GM12878 (cell line): ENCODE data around the gene RBBP4. TPM values are rescaled to one million over a fixed set of nuclear protein-coding genes. Genes with fewer than 3 reads are reported as not detected.

ENCODE experiments used
- ATAC-seq: fragments of 200-7000 bp; cut with Tn5 transposase; 3 replicates; pipeline ENCODE4 v1.9.1; 2020; ENCODE audit warnings: mild to moderate bottlenecking, moderate library complexity
- BruUV-seq: library from RNA; stranded (reverse); fragments of 400-500 nt; replicated peaks from 2 replicates; lab custom pipeline; 2021; lab: Mats Ljungman, UMichigan
- CTCF ChIA-PET: fragments of 300-600 bp; sonication (Branson Sonifier 250); formaldehyde crosslinking; extraction: SDS; loops from one replicate; lab custom pipeline; 2021; ENCODE audit warnings: inconsistent platforms; lab: Yijun Ruan, JAX
- POLR2A ChIA-PET: fragments of 350-600 bp; formaldehyde crosslinking; extraction: SDS; loops from one replicate; lab custom pipeline; 2021; ENCODE audit warnings: inconsistent platforms; lab: Charles Lee
- RAD21 ChIA-PET: fragments of 300-600 bp; sonication (Branson Sonifier 250); formaldehyde crosslinking; loops from one replicate; lab custom pipeline; 2023; ENCODE audit warnings: antibody characterized with exemption; ENCODE audit not compliant: unreplicated experiment; lab: Charles Lee
- SMC1A ChIA-PET: fragments of 300-600 bp; sonication (Branson Sonifier 250); formaldehyde crosslinking; loops from one replicate; lab custom pipeline; 2023; ENCODE audit not compliant: unreplicated experiment, uncharacterized antibody; lab: Charles Lee
- DNase-seq: peaks from one replicate; pipeline ENCODE4 v3.0.0-alpha.2; 2011; ENCODE audit warnings: low read depth, low spot score
- FAIRE-seq: peaks from 3 replicates; lab custom pipeline; 2011; peaks lifted over from hg19 to GRCh38; lab: Jason Lieb, UNC
- H2AFZ ChIP-seq: 2 replicates; pipeline ENCODE4 v1.6.0; 2011; ENCODE audit warnings: low read depth, low read length, control low read depth; ENCODE audit not compliant: control insufficient read depth
- H3K27ac ChIP-seq: 2 replicates; pipeline ENCODE4 v1.5.1; 2011; ENCODE audit warnings: control low read depth; ENCODE audit not compliant: control insufficient read depth, insufficient read depth
- H3K27me3 ChIP-seq, 2 experiments: replicated peaks in 1 of 2; 2 replicates each; pipeline versions ENCODE4 v1.6.0 to v1.6.1; 2011; ENCODE audit warnings: low read length in 1 of 2; ENCODE audit not compliant: control insufficient read depth in 2 of 2, insufficient read depth in 2 of 2
- H3K36me3 ChIP-seq, 2 experiments: 2 replicates each; pipeline ENCODE4 v1.5.1; 2011; ENCODE audit warnings: low read length in 1 of 2; ENCODE audit not compliant: control insufficient read depth in 2 of 2, insufficient read depth in 2 of 2
- H3K4me1 ChIP-seq: 2 replicates; pipeline ENCODE4 v1.6.1; 2011; ENCODE audit warnings: mild to moderate bottlenecking, low read length, moderate library complexity, mixed read lengths; ENCODE audit not compliant: control insufficient read depth, insufficient read depth
- H3K4me2 ChIP-seq: 2 replicates; pipeline ENCODE4 v1.6.0; 2011; ENCODE audit warnings: control low read depth; ENCODE audit not compliant: control insufficient read depth, insufficient read depth
- H3K4me3 ChIP-seq: fragments of 200-600 bp; sonication (generic); 2 replicates; pipeline ENCODE4 v1.5.1; 2016
- H3K79me2 ChIP-seq: 2 replicates; pipeline ENCODE4 v1.6.0; 2011; ENCODE audit warnings: low read length; ENCODE audit not compliant: control insufficient read depth, insufficient read depth
- H3K9ac ChIP-seq: 2 replicates; pipeline ENCODE4 v1.8.0; 2011; ENCODE audit warnings: low read length, control low read depth, mixed read lengths; ENCODE audit not compliant: control insufficient read depth, insufficient read depth
- H3K9me3 ChIP-seq: replicated peaks from 3 replicates; pipeline ENCODE4 v1.5.1; 2011; ENCODE audit warnings: mild to moderate bottlenecking, low read length; ENCODE audit not compliant: control insufficient read depth, insufficient read depth
- H4K20me1 ChIP-seq: 2 replicates; pipeline ENCODE4 v1.6.0; 2011; ENCODE audit not compliant: control insufficient read depth, insufficient read depth
- ATF7 ChIP-seq: fragments of 450-650 bp; IDR thresholded peaks from 2 replicates; pipeline ENCODE4 v1.6.1; 2016; ENCODE audit warnings: low read depth, mild to moderate bottlenecking
- BCL3 ChIP-seq: IDR thresholded peaks from 2 replicates; pipeline ENCODE4 v1.6.1; 2011; ENCODE audit warnings: borderline replicate concordance, low read depth, mild to moderate bottlenecking, moderate library complexity, low read length; ENCODE audit not compliant: insufficient read depth, poor library complexity, severe bottlenecking
- CBX5 ChIP-seq: sonication (generic); IDR thresholded peaks from 2 replicates; pipeline ENCODE4 v1.6.1; 2016; ENCODE audit warnings: low read depth, moderate library complexity, mild to moderate bottlenecking, inconsistent platforms
- CREB1 ChIP-seq: IDR thresholded peaks from 2 replicates; pipeline ENCODE4 v1.6.1; 2012; ENCODE audit warnings: low read depth, mild to moderate bottlenecking, inconsistent platforms
- ELK1 ChIP-seq: IDR thresholded peaks from 2 replicates; pipeline ENCODE4 v1.6.1; 2012; ENCODE audit warnings: low read depth, low read length, improper control_type of control experiment
- FOXK2 ChIP-seq: fragments of 450-650 bp; IDR thresholded peaks from 2 replicates; pipeline ENCODE4 v1.6.1; 2017; ENCODE audit warnings: mild to moderate bottlenecking, moderate library complexity
- MYB ChIP-seq: fragments of 150-350 bp; IDR thresholded peaks from 2 replicates; pipeline ENCODE4 v1.6.1; 2014; ENCODE audit warnings: mild to moderate bottlenecking, low read depth, low read length, borderline replicate concordance
- NBN ChIP-seq: fragments of 450-650 bp; IDR thresholded peaks from 2 replicates; pipeline ENCODE4 v1.6.1; 2016
- NFXL1 ChIP-seq: fragments of 450-650 bp; IDR thresholded peaks from 2 replicates; pipeline ENCODE4 v1.6.1; 2017; ENCODE audit warnings: antibody characterized with exemption, mild to moderate bottlenecking, borderline replicate concordance
- NFYB ChIP-seq: IDR thresholded peaks from 2 replicates; pipeline ENCODE4 v1.6.1; 2011; ENCODE audit warnings: low read depth, mild to moderate bottlenecking, low read length, improper control_type of control experiment, moderate library complexity; ENCODE audit not compliant: insufficient read depth
- PML ChIP-seq: IDR thresholded peaks from 2 replicates; pipeline ENCODE4 v1.6.1; 2012; ENCODE audit warnings: low read length, inconsistent platforms
- POLR2AphosphoS5 ChIP-seq: IDR thresholded peaks from 2 replicates; pipeline ENCODE4 v1.6.1; 2011; ENCODE audit warnings: mild to moderate bottlenecking, low read length, inconsistent platforms
- RB1 ChIP-seq: fragments of 450-650 bp; formaldehyde crosslinking; IDR thresholded peaks from 2 replicates; pipeline ENCODE4 v1.6.1; 2017; ENCODE audit warnings: mild to moderate bottlenecking, borderline replicate concordance
- RBBP5 ChIP-seq: fragments of 200-600 bp; sonication (generic); conservative IDR thresholded peaks from 2 replicates; pipeline ENCODE4 v1.6.1; 2016
- SPI1 ChIP-seq: IDR thresholded peaks from 2 replicates; pipeline ENCODE4 v1.6.1; 2011; ENCODE audit warnings: low read depth, mild to moderate bottlenecking, low read length, moderate library complexity, borderline replicate concordance; ENCODE audit not compliant: insufficient read depth
- SUZ12 ChIP-seq: fragments of 200-600 bp; sonication (generic); IDR thresholded peaks from one replicate; pipeline ENCODE4 v1.6.1; 2018; ENCODE audit warnings: antibody characterized with exemption, mild to moderate bottlenecking; ENCODE audit not compliant: unreplicated experiment
- TCF3 ChIP-seq: IDR thresholded peaks from 2 replicates; pipeline ENCODE4 v1.6.1; 2012; ENCODE audit warnings: low read depth, mild to moderate bottlenecking, low read length, borderline replicate concordance; ENCODE audit not compliant: insufficient read depth
- TCF7 ChIP-seq: IDR thresholded peaks from 2 replicates; pipeline ENCODE4 v1.6.1; 2014; ENCODE audit warnings: antibody characterized with exemption, borderline replicate concordance
- ZBED1 ChIP-seq: IDR thresholded peaks from 2 replicates; pipeline ENCODE4 v1.6.1; 2016; ENCODE audit warnings: borderline replicate concordance
- ZNF207 ChIP-seq: fragments of 450-650 bp; IDR thresholded peaks from 2 replicates; pipeline ENCODE4 v1.6.1; 2014; ENCODE audit warnings: antibody characterized with exemption, mild to moderate bottlenecking, borderline replicate concordance
- WGBS: methylation state at CpG from one replicate; pipeline ENCODE4 v1.1.6; 2016; ENCODE audit warnings: low lambda C conversion rate; ENCODE audit not compliant: insufficient replicate concordance, insufficient coverage; ENCODE audit errors: missing lambda C conversion rate; 5-methylcytosine and 5-hydroxymethylcytosine counted together
- in situ Hi-C: fragments of 300-500 bp; cut with MboI; formaldehyde crosslinking; loops from 9 replicates; pipeline ENCODE4 v1.14.3; 2018; ENCODE audit warnings: mixed read lengths
- intact Hi-C: fragments of 100-400 bp; cut with micrococcal nuclease; formaldehyde crosslinking; loops from one replicate; pipeline ENCODE4 v1.14.2; 2022; ENCODE audit not compliant: unreplicated experiment
- polyA plus RNA-seq, 11 experiments: library from polyadenylated mRNA; depleted of rRNA in 4 of 11; unstranded in 6 of 11; stranded (reverse) in 5 of 11; fragments of >200 nt; fragmentation: Nextera tagmentation in 4 of 11; fragmentation: Illumina TruSeq in 1 of 11; extraction: Ambion mirVana in 4 of 11; extraction: Trizol in 1 of 11; gene quantifications; 1 replicate in 1 of 11; 2 replicates in 10 of 11; pipeline versions ENCODE4 v1.2.1 to v1.2.3, GENCODE V29; 2011 to 2016; ENCODE audit warnings: inconsistent platforms in 2 of 11, missing spikeins in 2 of 11, low read depth in 1 of 11
- total RNA-seq, 4 experiments: library from RNA; depleted of rRNA in 3 of 4; stranded (reverse); fragments of >200 nt in 3 of 4; fragmentation: Illumina TruSeq in 1 of 4; extraction: Trizol in 1 of 4; gene quantifications; 2 replicates each; pipeline versions ENCODE4 v1.2.1 to v1.2.3, GENCODE V29; 2013 to 2021

The RBBP4 gene
- total and polyA plus RNA-seq, 10 of the 15 experiments (the other 5 are each of a cell fraction or from before 2014, with no cell fraction given): 120 to 357 (median 231) TPM

GRCh38 chr1:32613472-32613871, 37.5 kb upstream of the RBBP4 start:
- RAD21 ChIA-PET: interaction anchor here (1.5 kb wide), 1 partner anchor 32 kb away, joined by 3 read pairs; no protein-coding TSS in a partner anchor
- no peaks in the 10 kb centered on the region for H3K27me3 ChIP-seq
- SMC1A ChIA-PET: interaction anchor here (0.6 kb wide), 1 partner anchor 36 kb away, joined by 3 read pairs; no protein-coding TSS in a partner anchor
- H3K4me3 ChIP-seq: no peak overlapping the region
- no peak for DNase-seq
- no TSS peak for BruUV-seq
- 91% methylated on average over 5 of the region's 5 CpGs for WGBS
- H3K9me3 ChIP-seq: no peaks in the 10 kb centered on the region
- ATAC-seq: no peak
- POLR2A ChIA-PET: no interaction called here
- peaks cover 5% of the 10 kb centered on the region; the same call in 1 of the 2 replicates for H3K4me1 ChIP-seq
- no peaks in the 10 kb centered on the region for H3K36me3 ChIP-seq
- no peak overlapping the region for H2AFZ ChIP-seq
- H3K9ac ChIP-seq: no peak overlapping the region
- in situ Hi-C loops: no loop called here
- no peak overlapping the region for H3K4me2 ChIP-seq
- intact Hi-C loops: no loop called here
- CTCF ChIA-PET: no interaction called here
- FAIRE-seq: no peak
- no peaks in the 10 kb centered on the region for H4K20me1 ChIP-seq
- TF ChIP-seq NFYB (no peak), CREB1 (no peak), BCL3 (no peak), TCF7 (no peak), TCF3 (no peak), PML (no peak), RB1 (no peak), ATF7 (no peak), FOXK2 (no peak), ZNF207 (no peak), SUZ12 (no peak), SPI1 (no peak), MYB (no peak), NFXL1 (no peak), NBN (no peak), POLR2AphosphoS5 (no peak), ZBED1 (no peak), RBBP5 (no peak), CBX5 (no peak), ELK1 (no peak)
- no peaks in the 10 kb centered on the region for H3K79me2 ChIP-seq
- H3K27ac ChIP-seq: no peak overlapping the region
